CD14-positive monocyte (primary cell): ENCODE data around the gene CAMK4. TPM values are rescaled to one million over a fixed set of nuclear protein-coding genes. Genes with fewer than 3 reads are reported as not detected.

Source experiments
- DNase-seq, 3 donors: peaks; one replicate each; pipeline ENCODE4 v3.0.0-alpha.2; 2011 to 2022
- H2AFZ ChIP-seq: 2 replicates; pipeline ENCODE4 v1.6.0; 2012; ENCODE audit warnings: mild to moderate bottlenecking, low read depth, low read length, inconsistent platforms; ENCODE audit not compliant: insufficient read depth, poor library complexity, severe bottlenecking
- H3K27ac ChIP-seq, 2 donors: 1 replicate in 1 of 2; 2 replicates in 1 of 2; pipeline ENCODE4 v1.5.1; 2012 to 2013; ENCODE audit warnings: low read length in 2 of 2, control low read depth in 1 of 2, inconsistent platforms in 1 of 2, low read depth in 1 of 2, mild to moderate bottlenecking in 1 of 2
- H3K27me3 ChIP-seq, 2 donors: one replicate each; pipeline versions ENCODE4 v1.6.0 to v1.6.1; 2011 to 2013; ENCODE audit warnings: low read length in 2 of 2; ENCODE audit not compliant: control insufficient read depth in 2 of 2, insufficient read depth in 2 of 2
- H3K36me3 ChIP-seq, 2 donors: replicated peaks in 1 of 2; 1 replicate in 1 of 2; 2 replicates in 1 of 2; pipeline versions ENCODE4 v1.5.1 to v1.6.1; 2012 to 2013; ENCODE audit warnings: low read length in 2 of 2, control low read depth in 1 of 2, inconsistent platforms in 1 of 2, mild to moderate bottlenecking in 1 of 2; ENCODE audit not compliant: insufficient read depth in 2 of 2, control insufficient read depth in 1 of 2
- H3K4me1 ChIP-seq, 2 donors: 1 replicate in 1 of 2; 2 replicates in 1 of 2; pipeline versions ENCODE4 v1.5.1 to v1.6.1; 2012 to 2013; ENCODE audit warnings: low read length in 2 of 2, control low read depth in 1 of 2, inconsistent platforms in 1 of 2, mild to moderate bottlenecking in 1 of 2, moderate library complexity in 1 of 2; ENCODE audit not compliant: insufficient read depth in 2 of 2, control insufficient read depth in 1 of 2
- H3K4me2 ChIP-seq: replicated peaks from 2 replicates; pipeline ENCODE3; 2012; ENCODE audit warnings: low read length, moderate library complexity, mild to moderate bottlenecking; ENCODE audit not compliant: poor library complexity, severe bottlenecking; ENCODE audit errors: extremely low read depth
- H3K4me3 ChIP-seq, 3 experiments: fragments of 200-600 bp in 1 of 3; sonication (generic) in 1 of 3; replicated peaks in 1 of 3; 1 replicate in 2 of 3; 2 replicates in 1 of 3; pipeline ENCODE4 v1.5.1; 2011 to 2013; ENCODE audit warnings: low read length in 3 of 3, mild to moderate bottlenecking in 3 of 3, control low read depth in 2 of 3, low read depth in 2 of 3, inconsistent platforms in 1 of 3, moderate library complexity in 1 of 3
- H3K79me2 ChIP-seq: 2 replicates; pipeline ENCODE4 v1.6.0; 2012; ENCODE audit warnings: mild to moderate bottlenecking, control low read depth, inconsistent platforms, low read length, moderate library complexity; ENCODE audit not compliant: insufficient read depth
- H3K9ac ChIP-seq: 2 replicates; pipeline ENCODE4 v1.6.0; 2017; ENCODE audit warnings: low read length, mild to moderate bottlenecking; ENCODE audit not compliant: insufficient read depth, poor library complexity, severe bottlenecking
- H3K9me3 ChIP-seq, 2 donors: replicated peaks in 1 of 2; 1 replicate in 1 of 2; 2 replicates in 1 of 2; pipeline versions ENCODE4 v1.5.1 to v1.6.1; 2012 to 2013; ENCODE audit warnings: low read length in 2 of 2, control low read depth in 1 of 2; ENCODE audit not compliant: control insufficient read depth in 1 of 2, insufficient read depth in 1 of 2
- H4K20me1 ChIP-seq: 2 replicates; pipeline ENCODE4 v1.6.0; 2012; ENCODE audit warnings: mild to moderate bottlenecking, low read length, control low read depth, moderate library complexity; ENCODE audit not compliant: insufficient read depth
- H3K27ac Mint-ChIP-seq, 7 donors: one replicate each; pipeline ENCODE4 v1.8.0; 2020; ENCODE audit warnings: mild to moderate bottlenecking in 7 of 7, mixed read lengths in 7 of 7, moderate library complexity in 6 of 7, inconsistent platforms in 2 of 7
- H3K27me3 Mint-ChIP-seq, 3 donors: one replicate each; pipeline ENCODE4 v1.8.0; 2021 to 2022; ENCODE audit warnings: low read depth in 3 of 3, mild to moderate bottlenecking in 3 of 3, mixed read lengths in 3 of 3, moderate library complexity in 3 of 3, inconsistent platforms in 1 of 3
- H3K36me3 Mint-ChIP-seq, 2 donors: one replicate each; pipeline ENCODE4 v1.8.0; 2020; ENCODE audit warnings: mixed read lengths in 2 of 2, inconsistent platforms in 1 of 2, mild to moderate bottlenecking in 1 of 2
- H3K4me1 Mint-ChIP-seq: one replicate; pipeline ENCODE4 v1.8.0; 2020; ENCODE audit warnings: mild to moderate bottlenecking, mixed read lengths
- H3K4me3 Mint-ChIP-seq, 2 donors: one replicate each; pipeline ENCODE4 v1.8.0; 2020; ENCODE audit warnings: mild to moderate bottlenecking in 2 of 2, mixed read lengths in 2 of 2, moderate library complexity in 1 of 2
- H3K9me3 Mint-ChIP-seq, 7 donors: one replicate each; pipeline ENCODE4 v1.8.0; 2020 to 2022; ENCODE audit warnings: mixed read lengths in 7 of 7, mild to moderate bottlenecking in 6 of 7, moderate library complexity in 6 of 7, inconsistent platforms in 2 of 7
- CTCF ChIP-seq: fragments of 200-600 bp; IDR thresholded peaks from one replicate; pipeline ENCODE4 v1.8.0; 2022; ENCODE audit warnings: antibody characterized with exemption, mild to moderate bottlenecking
- WGBS: methylation state at CpG from one replicate; pipeline ENCODE4 v1.1.5; 2013; ENCODE audit warnings: missing lambda C conversion rate; ENCODE audit not compliant: insufficient coverage; 5-methylcytosine and 5-hydroxymethylcytosine counted together
- intact Hi-C, 2 donors: fragments of 100-400 bp; cut with micrococcal nuclease; formaldehyde crosslinking; loops; one replicate each; pipeline versions ENCODE4 v1.15.0 to v1.15.1; 2023
- polyA plus RNA-seq, 3 donors: library from polyadenylated mRNA; depleted of rRNA in 1 of 3; unstranded in 2 of 3; stranded (reverse) in 1 of 3; fragments of 300-500 nt in 2 of 3; fragments of >200 nt in 1 of 3; fragmentation: Illumina TruSeq in 2 of 3; gene quantifications; 1 replicate in 2 of 3; 2 replicates in 1 of 3; pipeline ENCODE4 v1.2.3, GENCODE V29; 2012 to 2021

Gene CAMK4
- polyA plus RNA-seq, 3 donors: 0.24 to 0.28 TPM; not detected in 1

- H3K79me2 ChIP-seq: no peaks in the 10 kb centered on the region
- no peaks in the 10 kb centered on the region for H3K4me1 ChIP-seq
- peaks cover 2 to 5% (median 3%) of the 10 kb centered on the region in 3 donors for H3K27me3 Mint-ChIP-seq
- no peak for TF ChIP-seq CTCF
- intact Hi-C loops: no loop called here
- no peaks in the 10 kb centered on the region for H3K27me3 ChIP-seq
- WGBS: 25% methylated on average over 1 of the region's 2 CpGs
- H3K4me2 ChIP-seq: no peak overlapping the region
- H3K9ac ChIP-seq: no peak overlapping the region
- no peak overlapping the region for H3K4me3 ChIP-seq
- no peaks in the 10 kb centered on the region for H3K9me3 ChIP-seq
- no peak overlapping the region for H2AFZ ChIP-seq
- peaks cover 0 to 3% (median under 1%) of the 10 kb centered on the region in 7 donors for H3K9me3 Mint-ChIP-seq
- no peak overlapping the region for H3K27ac ChIP-seq
- no peak overlapping the region for H3K27ac Mint-ChIP-seq
- no peak for DNase-seq
- no peaks in the 10 kb centered on the region for H3K4me1 Mint-ChIP-seq
- H3K36me3 ChIP-seq: no peaks in the 10 kb centered on the region
- H4K20me1 ChIP-seq: no peaks in the 10 kb centered on the region
- H3K4me3 Mint-ChIP-seq: no peak overlapping the region
- no peaks in the 10 kb centered on the region for H3K36me3 Mint-ChIP-seq
Measured at GRCh38 chr5:111401906-111402305, 177.7 kb downstream of the CAMK4 start.

GRCh38 chr5:111404270-111404769 lies 180.1 kb downstream of the CAMK4 start:
- Mint-ChIP-seq H3K27ac (no peak overlapping the region), H3K9me3 (peaks cover 0 to 7% (median 4%) of the 10 kb centered on the region in 7 donors), H3K4me1 (no peaks in the 10 kb centered on the region), H3K27me3 (peaks cover 0 to 5% (median 3%) of the 10 kb centered on the region in 3 donors), H3K4me3 (no peak overlapping the region), H3K36me3 (no peaks in the 10 kb centered on the region)
- no peaks in the 10 kb centered on the region for H4K20me1 ChIP-seq
- no peak overlapping the region for H3K9ac ChIP-seq
- intact Hi-C loops: no loop called here
- DNase-seq: no peak
- H3K4me3 ChIP-seq: no peak overlapping the region
- no peak overlapping the region for H2AFZ ChIP-seq
- no peaks in the 10 kb centered on the region for H3K27me3 ChIP-seq
- peaks cover 0 to 7% of the 10 kb centered on the region in 2 donors for H3K9me3 ChIP-seq
- H3K79me2 ChIP-seq: no peaks in the 10 kb centered on the region
- no peak for TF ChIP-seq CTCF
- no peaks in the 10 kb centered on the region for H3K4me1 ChIP-seq
- H3K4me2 ChIP-seq: no peak overlapping the region
- no peaks in the 10 kb centered on the region for H3K36me3 ChIP-seq
- WGBS: no CpG with 5 or more reads among the region's 2 CpGs
- H3K27ac ChIP-seq: no peak overlapping the region
